ENCODE measurements around the gene RELB. TPM values are rescaled to one million over a fixed set of nuclear protein-coding genes. Genes with fewer than 3 reads are reported as not detected.
"Not testable (repeated sequence)": the region's sequence is repeated elsewhere in the genome, so short reads cannot be mapped to it uniquely, and the experiment has no call there.

RELB gene
- total RNA-seq, 2 experiments from 2014 or later: 91.6 to 92.5 TPM

GRCh38 chr19:44998025-44998424 lies 3.2 kb upstream of the RELB start:
- Histone ChIP-seq H3K36me3 (ENCODE audit: insufficient read depth, low read length) (peaks cover 4% of the 10 kb centered on the region), H3K4me3 (ENCODE audit: low read length) (no peak overlapping the region), H3K4me1 (ENCODE audit: insufficient read depth, low read length) (peaks cover 17% of the 10 kb centered on the region), H3K27ac (ENCODE audit: low read depth in 1 of 2, low read length in 2 of 2) (no peak overlapping the region), H3K9me3 (ENCODE audit: control insufficient read depth in 1 of 2, insufficient read depth in 1 of 2, low read length in 2 of 2) (no peaks in the 10 kb centered on the region), H3K27me3 (ENCODE audit: control insufficient read depth in 1 of 2, insufficient read depth in 2 of 2, low read length in 2 of 2) (no peaks in the 10 kb centered on the region)
- no peak for ATAC-seq (ENCODE audit: poor library complexity)
- peak overlapping the region; percentile 37 for H3K27ac Mint-ChIP-seq
- DNase-seq: no peak
- peaks cover 20% of the 10 kb centered on the region for H3K36me3 Mint-ChIP-seq (ENCODE audit: low read depth)
- no peaks in the 10 kb centered on the region for H3K9me3 Mint-ChIP-seq
- peak overlapping the region; percentile 22 for H3K4me3 Mint-ChIP-seq
- POLR2A ChIA-PET: no interaction called here
- intact Hi-C loops (cut with DNase I, micrococcal nuclease): no loop called here
- CTCF ChIA-PET: no interaction called here
- H3K4me1 Mint-ChIP-seq (ENCODE audit: low read depth): peaks cover 10% of the 10 kb centered on the region
- H3K27me3 Mint-ChIP-seq: no peaks in the 10 kb centered on the region
- no peak for TF ChIP-seq CTCF (IDR thresholded peaks at IDR 0.05)

- H3K27me3 ChIP-seq (ENCODE audit: control insufficient read depth in 1 of 2, insufficient read depth in 2 of 2, low read length in 2 of 2); DNase-seq; H3K27me3 Mint-ChIP-seq; H3K27ac ChIP-seq (ENCODE audit: low read depth in 1 of 2, low read length in 2 of 2); intact Hi-C loops (cut with DNase I, micrococcal nuclease); H3K4me3 ChIP-seq (ENCODE audit: low read length); H3K4me1 Mint-ChIP-seq (ENCODE audit: low read depth); H3K9me3 ChIP-seq (ENCODE audit: control insufficient read depth in 1 of 2, insufficient read depth in 1 of 2, low read length in 2 of 2); H3K9me3 Mint-ChIP-seq; ATAC-seq (ENCODE audit: poor library complexity): not testable (repeated sequence)
- peak overlapping the region; percentile 82 for H3K4me3 Mint-ChIP-seq
- CTCF ChIA-PET: interaction anchor here (1.1 kb wide), 1 partner anchor 10 kb away, joined by 3 read pairs; no protein-coding TSS in a partner anchor
- H3K4me1 ChIP-seq (ENCODE audit: insufficient read depth, low read length): peaks cover 18% of the 10 kb centered on the region
- POLR2A ChIA-PET: interaction anchor here (3.1 kb wide), 1 partner anchor 179 kb away, joined by 31 read pairs; the partner anchor contains the start of genes BLOC1S3 and TRAPPC6A
- peak overlapping the region; percentile 100 for H3K27ac Mint-ChIP-seq
- H3K36me3 Mint-ChIP-seq (ENCODE audit: low read depth): peaks cover 12% of the 10 kb centered on the region
- H3K36me3 ChIP-seq (ENCODE audit: insufficient read depth, low read length): peaks cover 12% of the 10 kb centered on the region
Measured at GRCh38 chr19:44999131-44999925, 1.9 kb upstream of the RELB start.

- not testable (repeated sequence) for H3K9me3 Mint-ChIP-seq; H3K9me3 ChIP-seq (ENCODE audit: control insufficient read depth in 1 of 2, insufficient read depth in 1 of 2, low read length in 2 of 2); H3K4me1 Mint-ChIP-seq (ENCODE audit: low read depth); DNase-seq; H3K27me3 Mint-ChIP-seq; H3K27me3 ChIP-seq (ENCODE audit: control insufficient read depth in 1 of 2, insufficient read depth in 2 of 2, low read length in 2 of 2); ATAC-seq (ENCODE audit: poor library complexity)
- Histone ChIP-seq H3K4me1 (ENCODE audit: insufficient read depth, low read length) (peaks cover 18% of the 10 kb centered on the region), H3K27ac (ENCODE audit: low read depth in 1 of 2, low read length in 2 of 2) (peak overlapping the region; percentile 76 to 85), H3K36me3 (ENCODE audit: insufficient read depth, low read length) (peaks cover 21% of the 10 kb centered on the region), H3K4me3 (ENCODE audit: low read length) (peak overlapping the region; percentile 48)
- Mint-ChIP-seq H3K36me3 (ENCODE audit: low read depth) (peaks cover 13% of the 10 kb centered on the region), H3K4me3 (peak overlapping the region; percentile 82), H3K27ac (peak overlapping the region; percentile 100)
- intact Hi-C loops (cut with DNase I, micrococcal nuclease): loop anchor here in 1 of 2 experiments (1.0 to 5.0 kb wide), 5 partner anchors 39 to 252 kb away; partner anchors contain the start of genes CLASRP, CLPTM1 and MARK4
- ChIA-PET CTCF (interaction anchor here (1.1 to 2.5 kb wide), 2 partner anchors 16 to 59 kb away, joined by 3 to 8 read pairs; no protein-coding TSS in a partner anchor), POLR2A (interaction anchor here (1.2 to 3.1 kb wide), 4 partner anchors 39 to 178 kb away, joined by 3 to 31 read pairs (median 18); partner anchors contain the start of genes BLOC1S3, CLASRP, TOMM40 and TRAPPC6A)
Measured at GRCh38 chr19:45000665-45001064, 599 bp upstream of the RELB start.

GRCh38 chr19:45003485-45003884 lies 2.2 kb downstream of the RELB start:
- Mint-ChIP-seq H3K9me3 (no peaks in the 10 kb centered on the region), H3K27ac (peak overlapping the region; percentile 51)

More at GRCh38 chr19:45003485-45003884, 2.2 kb downstream of the RELB start:
- Histone ChIP-seq H3K27ac (ENCODE audit: low read depth in 1 of 2, low read length in 2 of 2) (no peak overlapping the region), H3K4me1 (ENCODE audit: insufficient read depth, low read length) (peaks cover 18% of the 10 kb centered on the region), H3K27me3 (ENCODE audit: control insufficient read depth in 1 of 2, insufficient read depth in 2 of 2, low read length in 2 of 2) (no peaks in the 10 kb centered on the region), H3K4me3 (ENCODE audit: low read length) (no peak overlapping the region), H3K36me3 (ENCODE audit: insufficient read depth, low read length) (peaks cover 38% of the 10 kb centered on the region), H3K9me3 (ENCODE audit: control insufficient read depth in 1 of 2, insufficient read depth in 1 of 2, low read length in 2 of 2) (no peaks in the 10 kb centered on the region)
- no peak for TF ChIP-seq CTCF (IDR thresholded peaks at IDR 0.05)
- DNase-seq (no peak), ATAC-seq (ENCODE audit: poor library complexity) (no peak)
- intact Hi-C loops (cut with DNase I, micrococcal nuclease): loop anchor here in 1 of 2 experiments (5.0 kb wide), 1 partner anchor 249 kb away; the partner anchor contains the start of gene MARK4
- Mint-ChIP-seq H3K4me3 (peak overlapping the region; percentile 56), H3K27me3 (no peaks in the 10 kb centered on the region), H3K36me3 (ENCODE audit: low read depth) (peaks cover 33% of the 10 kb centered on the region), H3K4me1 (ENCODE audit: low read depth) (peaks cover 10% of the 10 kb centered on the region)
- ChIA-PET POLR2A (no interaction called here), CTCF (no interaction called here)
